ENCODE results near the gene FERMT1.

- TF ChIP-seq POLR2A (IDR thresholded peaks at IDR 0.05) (no peak), CTCF (IDR thresholded peaks at IDR 0.05) (no peak)
These were observed 65.7 kb downstream of the FERMT1 start for GRCh38 chr20:6057139-6057538.

All from ovary (tissue), 3 donors.